GM23338 (cell line): ENCODE measurements around the gene PTPRR. TPM values are rescaled to one million over a fixed set of nuclear protein-coding genes. Genes with fewer than 3 reads are reported as not detected.

ENCODE experiments used
- ATAC-seq: fragments of 200-7000 bp; cut with Tn5 transposase; 3 replicates; pipeline ENCODE4 v1.9.1; 2020
- DNase-seq: peaks from one replicate; pipeline ENCODE4 v3.0.0-alpha.2; 2015; ENCODE audit warnings: low spot score
- H2AFZ ChIP-seq: fragments of 200-600 bp; sonication (generic); 2 replicates; pipeline ENCODE4 v1.8.0; 2016; ENCODE audit warnings: antibody characterized with exemption, mild to moderate bottlenecking, moderate library complexity
- H3F3A ChIP-seq: fragments of 200-600 bp; sonication (generic); replicated peaks from 2 replicates; pipeline ENCODE4 v1.8.0; 2017; ENCODE audit warnings: antibody characterized with exemption, mixed run types, low read depth
- H3K27ac ChIP-seq: fragments of 200-600 bp; sonication (generic); 2 replicates; pipeline ENCODE4 v1.6.1; 2016; ENCODE audit warnings: low read depth
- H3K27me3 ChIP-seq: fragments of 200-600 bp; sonication (generic); 2 replicates; pipeline ENCODE4 v1.8.0; 2016; ENCODE audit warnings: mild to moderate bottlenecking, mixed run types, moderate library complexity; ENCODE audit not compliant: insufficient read depth
- H3K36me3 ChIP-seq: fragments of 200-600 bp; sonication (generic); 2 replicates; pipeline ENCODE4 v1.8.0; 2016; ENCODE audit warnings: mild to moderate bottlenecking; ENCODE audit not compliant: insufficient read depth
- H3K4me1 ChIP-seq: fragments of 200-600 bp; sonication (generic); 2 replicates; pipeline ENCODE4 v1.8.0; 2016; ENCODE audit warnings: mild to moderate bottlenecking, moderate library complexity; ENCODE audit not compliant: insufficient read depth
- H3K4me2 ChIP-seq: fragments of 200-600 bp; sonication (generic); 2 replicates; pipeline ENCODE4 v1.7.1; 2017; ENCODE audit warnings: mixed run types
- H3K4me3 ChIP-seq: fragments of 200-600 bp; sonication (generic); 2 replicates; pipeline ENCODE4 v1.6.1; 2016; ENCODE audit warnings: mixed run types
- H3K79me2 ChIP-seq: fragments of 200-600 bp; sonication (generic); replicated peaks from 2 replicates; pipeline ENCODE4 v1.8.0; 2017; ENCODE audit warnings: mild to moderate bottlenecking; ENCODE audit not compliant: insufficient read depth
- H3K9me2 ChIP-seq: fragments of 200-600 bp; sonication (generic); 2 replicates; pipeline ENCODE4 v1.8.0; 2017; ENCODE audit not compliant: insufficient read depth
- H4K20me1 ChIP-seq: fragments of 200-600 bp; sonication (generic); replicated peaks from 2 replicates; pipeline ENCODE4 v1.8.0; 2017; ENCODE audit warnings: mild to moderate bottlenecking; ENCODE audit not compliant: insufficient read depth
- H3K27ac Mint-ChIP-seq: 2 replicates; pipeline ENCODE4 v1.8.0; 2020; ENCODE audit warnings: inconsistent platforms, mild to moderate bottlenecking, moderate library complexity, mixed read lengths
- H3K27me3 Mint-ChIP-seq: 3 replicates; pipeline ENCODE4 v1.8.0; 2022; ENCODE audit warnings: low read depth, mild to moderate bottlenecking, moderate library complexity, mixed read lengths, inconsistent platforms; ENCODE audit not compliant: insufficient read depth, poor library complexity
- H3K36me3 Mint-ChIP-seq: 3 replicates; pipeline ENCODE4 v1.8.0; 2021; ENCODE audit warnings: low read depth, mild to moderate bottlenecking, inconsistent platforms, moderate library complexity, mixed read lengths
- H3K4me1 Mint-ChIP-seq: 3 replicates; pipeline ENCODE4 v1.8.0; 2020; ENCODE audit warnings: mild to moderate bottlenecking, inconsistent platforms, mixed read lengths
- H3K4me3 Mint-ChIP-seq: 3 replicates; pipeline ENCODE4 v1.8.0; 2021; ENCODE audit warnings: moderate library complexity, mild to moderate bottlenecking, inconsistent platforms, mixed read lengths
- H3K9me3 Mint-ChIP-seq: 3 replicates; pipeline ENCODE4 v1.8.0; 2020; ENCODE audit warnings: moderate library complexity, mild to moderate bottlenecking, inconsistent platforms, mixed read lengths
- CREB1 ChIP-seq: fragments of 250-450 bp; sonication (Bioruptor Pico); IDR thresholded peaks from 2 replicates; pipeline ENCODE4 v1.5.0; 2020; ENCODE audit warnings: low read depth, mild to moderate bottlenecking, moderate library complexity
- ETS1 ChIP-seq: IDR thresholded peaks from 2 replicates; pipeline ENCODE4 v1.6.1; 2016; ENCODE audit warnings: antibody characterized with exemption
- EZH2 ChIP-seq: fragments of 200-600 bp; sonication (generic); IDR thresholded peaks from one replicate; pipeline ENCODE4 v1.8.0; 2017; ENCODE audit warnings: antibody characterized with exemption, mild to moderate bottlenecking, low read depth; ENCODE audit not compliant: unreplicated experiment
- EZH2phosphoT487 ChIP-seq: fragments of 200-600 bp; sonication (generic); IDR thresholded peaks from one replicate; pipeline ENCODE4 v1.8.1; 2018; ENCODE audit warnings: antibody characterized with exemption; ENCODE audit not compliant: unreplicated experiment
- JUNB ChIP-seq: IDR thresholded peaks from one replicate; pipeline ENCODE4 v1.6.1; 2016; ENCODE audit warnings: antibody characterized with exemption; ENCODE audit not compliant: unreplicated experiment
- NANOG ChIP-seq: IDR thresholded peaks from 2 replicates; pipeline ENCODE4 v1.6.1; 2016; ENCODE audit warnings: antibody characterized with exemption, borderline replicate concordance
- POLR2AphosphoS5 ChIP-seq: IDR thresholded peaks from 2 replicates; pipeline ENCODE4 v1.6.1; 2016; ENCODE audit warnings: antibody characterized with exemption, low read depth
- REST ChIP-seq: IDR thresholded peaks from one replicate; pipeline ENCODE4 v1.6.1; 2018; ENCODE audit warnings: antibody characterized with exemption; ENCODE audit not compliant: unreplicated experiment
- STAT1 ChIP-seq: IDR thresholded peaks from one replicate; pipeline ENCODE4 v1.6.1; 2016; ENCODE audit warnings: antibody characterized with exemption; ENCODE audit not compliant: unreplicated experiment
- ZNF114 ChIP-seq: fragments of 250-450 bp; sonication (Bioruptor Pico); IDR thresholded peaks from 2 replicates; pipeline ENCODE4 v1.5.0; 2020; ENCODE audit warnings: mild to moderate bottlenecking, moderate library complexity
- ZNF331 ChIP-seq: fragments of 250-450 bp; sonication (Bioruptor Pico); IDR thresholded peaks from 2 replicates; pipeline ENCODE4 v1.5.0; 2020; ENCODE audit warnings: low read depth, mild to moderate bottlenecking, moderate library complexity
- ZNF462 ChIP-seq: fragments of 250-450 bp; sonication (Bioruptor Pico); IDR thresholded peaks from 2 replicates; pipeline ENCODE4 v1.5.0; 2020; ENCODE audit warnings: mild to moderate bottlenecking, moderate library complexity
- polyA plus RNA-seq: library from polyadenylated mRNA; unstranded; fragments of >200 nt; fragmentation: Nextera tagmentation; extraction: Ambion mirVana; gene quantifications from 2 replicates; pipeline ENCODE4 v1.2.1, GENCODE V29; 2016
- total RNA-seq: library from RNA; depleted of rRNA; stranded (reverse); fragments of >200 nt; shearing (Covaris generic); gene quantifications from 2 replicates; pipeline ENCODE4 v1.2.3, GENCODE V29; 2014
- TF ChIP-seq, protein P1 (sequence below), 2 experiments: fragments of 200-600 bp in 1 of 2; sonication (generic) in 1 of 2; conservative IDR thresholded peaks; 2 replicates each; pipeline versions ENCODE4 v1.5.1 to v1.6.1; 2016 to 2017; ENCODE audit warnings: antibody characterized with exemption in 2 of 2, low read depth in 2 of 2, mild to moderate bottlenecking in 2 of 2, moderate library complexity in 1 of 2

The PTPRR gene
- total and polyA plus RNA-seq, 2 experiments from 2014 or later: 0.26 to 0.76 TPM

DNA sequence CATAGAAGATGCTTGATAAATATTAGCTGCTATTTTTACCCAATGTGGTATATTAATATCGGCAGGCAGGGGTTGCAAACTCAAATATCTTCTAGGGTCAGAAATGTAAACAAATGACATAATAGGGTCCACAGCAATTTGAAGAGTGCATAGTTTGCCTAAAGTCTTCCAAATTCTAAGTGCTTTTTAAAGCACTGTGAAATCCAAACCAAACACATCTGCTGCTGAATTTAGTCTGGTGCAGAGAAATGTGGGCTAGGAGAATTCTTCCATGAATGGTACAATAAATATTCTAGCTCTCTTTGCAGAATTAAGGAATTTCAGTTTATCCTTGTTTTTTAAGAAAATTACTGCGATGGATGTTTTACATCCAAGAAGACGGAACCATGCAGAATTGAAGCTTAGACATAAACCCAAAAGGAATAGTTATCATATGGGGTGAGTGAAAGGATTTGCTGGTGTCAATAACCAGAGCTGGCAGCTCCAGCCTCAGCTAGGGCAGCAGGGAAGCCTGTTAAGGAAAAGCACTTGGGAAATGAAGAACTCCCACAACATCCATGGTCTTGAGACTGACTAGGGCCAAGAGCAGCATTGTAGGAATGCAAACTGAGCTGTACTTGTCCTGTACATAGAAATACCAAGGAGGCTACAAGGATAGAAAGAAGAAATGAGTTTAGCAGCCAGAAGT, 65.5 kb downstream of the PTPRR start:
- no peak overlapping the region for H3K27ac Mint-ChIP-seq
- ATAC-seq: peak; percentile 26; the same call in 1 of the 3 replicates
- TF ChIP-seq NANOG (no peak), JUNB (no peak), EZH2phosphoT487 (no peak), ETS1 (no peak), STAT1 (no peak), CREB1 (CRISPR knock-in tag) (no peak), POLR2AphosphoS5 (no peak), ZNF114 (CRISPR knock-in tag) (no peak), REST (no peak), ZNF462 (no peak), EZH2 (no peak), ZNF331 (CRISPR knock-in tag) (no peak)
- TF ChIP-seq, protein P1, sequence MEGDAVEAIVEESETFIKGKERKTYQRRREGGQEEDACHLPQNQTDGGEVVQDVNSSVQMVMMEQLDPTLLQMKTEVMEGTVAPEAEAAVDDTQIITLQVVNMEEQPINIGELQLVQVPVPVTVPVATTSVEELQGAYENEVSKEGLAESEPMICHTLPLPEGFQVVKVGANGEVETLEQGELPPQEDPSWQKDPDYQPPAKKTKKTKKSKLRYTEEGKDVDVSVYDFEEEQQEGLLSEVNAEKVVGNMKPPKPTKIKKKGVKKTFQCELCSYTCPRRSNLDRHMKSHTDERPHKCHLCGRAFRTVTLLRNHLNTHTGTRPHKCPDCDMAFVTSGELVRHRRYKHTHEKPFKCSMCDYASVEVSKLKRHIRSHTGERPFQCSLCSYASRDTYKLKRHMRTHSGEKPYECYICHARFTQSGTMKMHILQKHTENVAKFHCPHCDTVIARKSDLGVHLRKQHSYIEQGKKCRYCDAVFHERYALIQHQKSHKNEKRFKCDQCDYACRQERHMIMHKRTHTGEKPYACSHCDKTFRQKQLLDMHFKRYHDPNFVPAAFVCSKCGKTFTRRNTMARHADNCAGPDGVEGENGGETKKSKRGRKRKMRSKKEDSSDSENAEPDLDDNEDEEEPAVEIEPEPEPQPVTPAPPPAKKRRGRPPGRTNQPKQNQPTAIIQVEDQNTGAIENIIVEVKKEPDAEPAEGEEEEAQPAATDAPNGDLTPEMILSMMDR (conservative IDR thresholded peaks at IDR 0.05; ENCODE audit: low read depth in 2 of 2): no peak

More for the DNA sequence above, 65.5 kb downstream of the PTPRR start:
- H3K27me3 ChIP-seq: peaks cover 16% of the 10 kb centered on the region
- no peak overlapping the region for H3K4me3 ChIP-seq
- H3K9me2 ChIP-seq: peaks cover 5% of the 10 kb centered on the region; the same call in 1 of the 2 replicates
- DNase-seq: no peak
- H3K79me2 ChIP-seq: no peaks in the 10 kb centered on the region
- no peaks in the 10 kb centered on the region for H4K20me1 ChIP-seq
- H3F3A ChIP-seq: no peaks in the 10 kb centered on the region
- peaks cover 28% of the 10 kb centered on the region for H3K4me1 ChIP-seq
- H2AFZ ChIP-seq: no peak overlapping the region
- H3K27ac ChIP-seq: no peak overlapping the region
- Mint-ChIP-seq H3K9me3 (no peaks in the 10 kb centered on the region), H3K36me3 (no peaks in the 10 kb centered on the region), H3K4me1 (peaks cover 9% of the 10 kb centered on the region), H3K4me3 (no peak overlapping the region), H3K27me3 (peaks cover 5% of the 10 kb centered on the region)
- H3K36me3 ChIP-seq: no peaks in the 10 kb centered on the region; the same call in 1 of the 2 replicates
- H3K4me2 ChIP-seq: peak overlapping the region; percentile 2; the same call in 1 of the 2 replicates
